HAP-1 (cell line): ENCODE data around the gene GTPBP3.
"Not testable (repeated sequence)": the region's sequence is repeated elsewhere in the genome, so short reads cannot be mapped to it uniquely, and the experiment has no call there.

Experiments used
- DNase-seq, 2 experiments: peaks; one replicate each; pipeline ENCODE4 v3.0.0-alpha.2; 2016 to 2020; ENCODE audit warnings: low spot score in 2 of 2
- H3K27me3 ChIP-seq: fragments of 250-450 bp; sonication (Bioruptor Pico); 2 replicates; pipeline ENCODE4 v1.5.1; 2020; ENCODE audit warnings: low read depth, mild to moderate bottlenecking, moderate library complexity
- H3K36me3 ChIP-seq: fragments of 250-450 bp; sonication (Bioruptor Pico); replicated peaks from 2 replicates; pipeline ENCODE4 v1.5.1; 2020; ENCODE audit warnings: mild to moderate bottlenecking
- H3K4me1 ChIP-seq: fragments of 250-450 bp; sonication (Bioruptor Pico); 2 replicates; pipeline ENCODE4 v1.5.1; 2020; ENCODE audit warnings: mild to moderate bottlenecking
- H3K4me3 ChIP-seq: fragments of 250-450 bp; sonication (Bioruptor Pico); 2 replicates; pipeline ENCODE4 v1.5.1; 2020; ENCODE audit warnings: mild to moderate bottlenecking, moderate library complexity
- H3K9me3 ChIP-seq: fragments of 250-450 bp; sonication (Bioruptor Pico); 2 replicates; pipeline ENCODE4 v1.5.1; 2020; ENCODE audit warnings: mild to moderate bottlenecking, moderate library complexity
- in situ Hi-C: fragments of 300-500 bp; cut with MboI; formaldehyde crosslinking; loops from 3 replicates; pipeline ENCODE4 v1.14.3; 2020; ENCODE audit warnings: low sequenced_read_pairs, inconsistent platforms, mixed read lengths

GTPBP3 gene, protein sequence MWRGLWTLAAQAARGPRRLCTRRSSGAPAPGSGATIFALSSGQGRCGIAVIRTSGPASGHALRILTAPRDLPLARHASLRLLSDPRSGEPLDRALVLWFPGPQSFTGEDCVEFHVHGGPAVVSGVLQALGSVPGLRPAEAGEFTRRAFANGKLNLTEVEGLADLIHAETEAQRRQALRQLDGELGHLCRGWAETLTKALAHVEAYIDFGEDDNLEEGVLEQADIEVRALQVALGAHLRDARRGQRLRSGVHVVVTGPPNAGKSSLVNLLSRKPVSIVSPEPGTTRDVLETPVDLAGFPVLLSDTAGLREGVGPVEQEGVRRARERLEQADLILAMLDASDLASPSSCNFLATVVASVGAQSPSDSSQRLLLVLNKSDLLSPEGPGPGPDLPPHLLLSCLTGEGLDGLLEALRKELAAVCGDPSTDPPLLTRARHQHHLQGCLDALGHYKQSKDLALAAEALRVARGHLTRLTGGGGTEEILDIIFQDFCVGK

DNA sequence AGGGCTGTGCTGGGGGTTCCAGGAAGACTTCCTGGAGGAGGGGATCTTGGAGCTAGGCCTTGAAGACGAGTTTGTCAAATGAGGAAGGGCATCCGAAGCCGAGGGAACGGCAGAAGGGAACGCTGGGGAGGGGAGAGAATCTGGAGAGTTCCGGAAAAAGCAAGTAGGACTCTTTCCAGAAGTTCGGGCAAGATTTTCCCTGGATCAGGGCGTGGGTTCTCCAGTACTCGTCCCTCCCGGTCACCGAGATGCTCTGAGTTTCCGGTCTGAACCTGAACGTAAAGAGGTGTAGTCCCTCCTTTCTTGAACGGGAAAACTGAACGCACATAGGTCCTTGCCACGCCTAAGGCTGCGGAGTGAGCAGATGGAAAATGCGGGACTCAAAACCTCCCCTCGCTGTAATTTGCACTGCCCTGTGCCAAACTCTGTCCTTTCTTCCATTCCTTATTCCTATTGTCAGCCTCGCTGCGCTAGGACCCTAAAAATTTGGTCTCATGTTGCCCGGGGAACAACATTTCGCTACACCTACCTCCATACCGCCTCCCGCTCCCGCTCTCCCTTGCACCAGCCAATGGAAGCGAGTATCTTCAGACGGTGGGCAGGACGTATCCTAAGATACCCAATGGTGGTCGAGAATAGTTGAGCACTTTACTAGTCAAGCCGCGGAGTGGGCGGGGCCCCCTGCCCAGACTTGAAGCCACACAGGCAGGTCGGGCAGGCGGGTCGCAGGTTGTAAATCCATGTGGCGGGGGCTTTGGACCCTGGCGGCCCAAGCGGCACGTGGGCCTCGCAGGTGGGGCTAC, at the start of gene GTPBP3:
TSS of gene GTPBP3 (plus strand) at position 682 of the 803 bp plus-strand sequence. CDS start at position 741, 59 bp downstream.
- in situ Hi-C loops: no loop called here
- DNase-seq: peak; percentile 99 to 100
- Histone ChIP-seq H3K36me3 (peaks cover 20% of the 10 kb centered on the region), H3K4me1 (peaks cover 16% of the 10 kb centered on the region), H3K9me3 (no peaks in the 10 kb centered on the region), H3K4me3 (peak within 1 kb of the TSS; percentile 74), H3K27me3 (no peaks in the 10 kb centered on the region)

DNA sequence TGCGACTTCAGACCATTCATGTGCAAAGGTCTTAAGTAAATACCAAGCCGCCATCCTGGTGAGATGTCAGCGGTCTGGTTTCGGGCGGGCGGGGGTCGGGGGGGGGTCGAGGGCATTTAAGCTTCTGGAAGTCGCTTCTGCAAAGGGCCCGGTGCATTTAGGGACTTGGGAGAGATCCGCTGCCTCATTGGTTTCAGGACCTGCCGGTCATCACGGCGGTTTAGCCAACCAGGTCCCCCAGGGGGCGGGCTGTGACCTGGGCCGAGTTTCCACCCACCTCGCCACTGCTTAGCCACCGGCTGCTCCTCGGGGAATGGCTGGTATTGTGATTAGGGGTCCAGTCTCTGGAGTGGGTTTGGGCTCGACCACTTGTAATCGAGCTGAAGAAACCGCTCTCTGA, 47.9 kb upstream of the GTPBP3 start:
- in situ Hi-C loops: no loop called here
- no peak overlapping the region for H3K4me3 ChIP-seq
- DNase-seq: peak; percentile 53 to 93

DNA sequence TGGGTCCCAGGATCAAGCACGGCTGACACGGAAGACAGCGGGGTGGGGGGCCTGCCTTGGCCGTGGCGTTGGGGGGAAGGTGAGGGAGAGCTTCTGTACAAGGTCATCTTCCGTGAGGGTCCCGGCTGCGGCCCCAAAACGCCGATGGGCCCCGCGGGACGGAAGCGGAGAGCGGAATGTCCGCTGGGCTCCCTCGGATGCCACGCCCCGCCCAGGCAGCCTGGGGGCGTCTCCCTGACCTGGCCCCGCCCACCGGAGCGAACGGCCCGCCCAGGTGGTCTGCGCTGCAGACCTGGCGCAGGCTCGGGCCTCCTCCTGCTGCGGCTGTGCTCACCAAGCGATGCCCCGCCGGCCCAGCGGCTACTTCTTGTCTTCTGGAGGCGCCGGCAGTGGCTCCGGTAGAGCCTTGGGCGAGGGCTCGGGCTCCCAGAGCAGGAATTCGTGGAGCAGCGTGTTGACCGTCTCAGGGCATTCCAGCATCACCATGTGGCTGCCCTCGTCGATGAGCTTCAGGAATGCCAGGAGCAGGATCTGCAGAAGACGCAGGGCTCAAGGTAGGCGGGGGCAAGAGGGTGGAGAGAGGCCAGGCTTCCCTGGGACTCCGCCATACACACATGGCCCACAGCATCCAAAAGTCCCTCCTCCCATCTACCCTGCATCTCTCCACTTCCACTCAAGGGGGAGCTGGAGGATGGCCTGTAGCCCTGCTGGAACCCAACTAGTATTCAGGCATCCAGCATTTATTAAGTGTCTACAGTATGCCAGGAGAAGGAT, 44.9 kb upstream of the GTPBP3 start:
- in situ Hi-C loops: no loop called here
- Histone ChIP-seq H3K27me3 (no peaks in the 10 kb centered on the region), H3K9me3 (no peaks in the 10 kb centered on the region), H3K4me3 (peak overlapping the region; percentile 43), H3K4me1 (peaks cover 8% of the 10 kb centered on the region), H3K36me3 (peaks cover 8% of the 10 kb centered on the region)
- DNase-seq: peak; percentile 86 to 92

More for the DNA sequence above, 47.9 kb upstream of the GTPBP3 start:
- H3K27me3 ChIP-seq: no peaks in the 10 kb centered on the region
- H3K4me1 ChIP-seq: peaks cover 8% of the 10 kb centered on the region
- peaks cover 25% of the 10 kb centered on the region for H3K36me3 ChIP-seq
- H3K9me3 ChIP-seq: no peaks in the 10 kb centered on the region

DNA sequence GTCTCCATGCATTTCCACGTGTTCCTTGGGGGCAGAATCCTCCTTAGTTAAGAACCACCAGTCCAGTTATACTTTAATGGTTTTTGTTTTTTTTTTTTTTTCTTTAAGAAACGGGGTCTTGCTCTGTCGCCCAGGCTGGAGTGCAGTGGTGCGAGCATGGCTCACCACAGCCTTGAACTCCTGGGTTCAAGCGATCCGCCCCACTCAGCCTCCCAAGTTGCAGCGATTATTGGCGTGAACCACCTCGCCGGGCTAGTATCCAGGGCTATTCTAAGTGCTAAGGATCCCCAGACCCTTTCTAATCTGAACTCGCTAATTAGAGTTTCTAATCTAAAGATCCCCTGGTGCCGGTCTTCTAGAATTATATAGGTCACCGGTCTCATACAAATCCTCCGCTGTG, 43.7 kb upstream of the GTPBP3 start:
- in situ Hi-C loops: no loop called here

DNA sequence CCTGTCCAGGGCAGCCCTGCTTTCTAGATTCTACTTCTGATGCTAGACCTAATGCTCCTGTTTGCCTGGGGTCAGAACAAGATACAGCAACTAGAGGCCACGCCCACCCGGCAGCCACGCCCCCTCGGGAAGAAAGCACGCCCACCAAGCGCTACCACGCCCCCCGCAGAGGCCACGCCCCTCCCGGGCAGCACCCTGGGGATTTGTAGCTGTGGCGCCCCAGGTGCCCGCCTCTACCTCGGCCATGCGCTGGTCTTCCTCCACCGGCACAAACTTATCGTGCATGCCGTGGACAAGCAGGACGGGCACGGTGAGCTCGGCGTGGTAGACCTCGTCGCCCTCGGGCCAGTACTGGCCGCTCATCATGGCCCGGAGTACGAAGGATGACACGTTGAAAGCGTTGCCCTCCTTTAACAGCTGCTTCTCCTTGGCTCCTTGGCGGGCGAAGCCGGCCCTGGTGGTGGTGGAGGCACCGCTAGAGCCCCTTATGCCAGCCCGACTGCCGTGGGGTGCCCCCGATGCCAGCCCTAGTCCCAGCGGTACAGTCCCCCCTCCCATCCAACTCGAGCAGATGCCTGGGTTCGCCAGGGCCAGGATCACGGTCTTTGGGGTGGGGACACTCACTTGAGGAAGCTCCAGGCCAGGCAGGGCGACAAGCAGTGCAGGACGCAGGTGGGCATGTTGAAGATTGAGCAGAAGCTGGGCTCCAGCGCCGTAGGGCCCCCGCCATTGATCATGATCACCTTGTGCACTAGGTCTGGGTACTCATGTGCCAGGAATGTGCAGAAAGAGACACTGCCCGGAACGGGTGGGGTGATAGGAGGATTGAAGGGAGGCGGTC, 43.1 kb upstream of the GTPBP3 start:
- peaks cover 8% of the 10 kb centered on the region for H3K4me1 ChIP-seq
- H3K9me3 ChIP-seq: peaks cover 4% of the 10 kb centered on the region; the same call in 1 of the 2 replicates
- H3K27me3 ChIP-seq: no peaks in the 10 kb centered on the region
- H3K36me3 ChIP-seq: peaks cover 12% of the 10 kb centered on the region
- DNase-seq: peak in 1 of 2 experiments; percentile 83
- H3K4me3 ChIP-seq: no peak overlapping the region
- in situ Hi-C loops: no loop called here

More for the DNA sequence above, 43.7 kb upstream of the GTPBP3 start:
- no peak for DNase-seq
- no peak overlapping the region for H3K4me3 ChIP-seq
- peaks cover 12% of the 10 kb centered on the region for H3K36me3 ChIP-seq
- H3K9me3 ChIP-seq: peaks cover 4% of the 10 kb centered on the region; the same call in 1 of the 2 replicates
- peaks cover 8% of the 10 kb centered on the region for H3K4me1 ChIP-seq
- H3K27me3 ChIP-seq: no peaks in the 10 kb centered on the region

DNA sequence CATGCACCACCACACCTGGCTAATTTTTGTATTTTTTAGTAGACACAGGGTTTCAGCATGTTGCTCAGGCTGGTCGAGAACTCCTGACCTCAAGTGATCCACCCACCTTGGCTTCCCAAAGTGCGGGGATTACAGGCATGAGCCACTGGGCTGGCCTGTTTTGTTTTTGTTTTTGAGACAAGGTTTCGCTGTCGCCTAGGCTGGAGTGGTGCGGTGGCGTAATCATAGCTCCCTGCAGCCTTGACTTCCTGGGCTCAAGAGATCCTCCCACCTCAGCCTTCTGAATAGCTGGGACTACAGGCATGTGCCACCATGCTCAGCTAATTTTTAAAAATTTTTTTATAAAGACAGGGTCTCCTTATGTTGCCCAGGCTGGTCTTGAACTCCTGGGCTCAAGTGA, 41.8 kb upstream of the GTPBP3 start:
- DNase-seq, H3K27me3 ChIP-seq, H3K9me3 ChIP-seq, H3K4me3 ChIP-seq, in situ Hi-C loops, H3K4me1 ChIP-seq: not testable (repeated sequence)
- H3K36me3 ChIP-seq: peaks cover 12% of the 10 kb centered on the region

DNA sequence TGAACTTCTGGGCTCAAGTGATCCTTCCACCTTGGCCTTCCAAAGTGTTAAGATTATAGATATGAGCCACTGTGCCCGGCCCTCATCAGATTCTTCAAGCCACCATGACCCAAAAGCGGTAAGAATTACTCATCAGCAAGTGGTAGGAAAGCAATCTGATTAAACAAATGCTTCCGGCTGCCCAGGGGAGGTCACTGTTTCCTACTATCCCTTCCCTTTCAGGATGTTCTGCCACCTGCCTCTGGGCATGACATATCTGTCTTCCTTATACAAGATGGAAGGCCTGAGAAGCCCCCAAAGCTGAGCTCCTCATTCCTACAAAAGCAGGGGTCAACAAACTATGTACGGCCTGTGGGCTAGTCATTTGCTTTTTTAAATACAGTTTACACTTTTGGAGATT, 41.1 kb upstream of the GTPBP3 start:
- no peaks in the 10 kb centered on the region for H3K27me3 ChIP-seq
- peaks cover 4% of the 10 kb centered on the region; the same call in 1 of the 2 replicates for H3K9me3 ChIP-seq
- in situ Hi-C loops: no loop called here
- no peak overlapping the region for H3K4me3 ChIP-seq
- peaks cover 8% of the 10 kb centered on the region for H3K4me1 ChIP-seq
- H3K36me3 ChIP-seq: peaks cover 12% of the 10 kb centered on the region
- no peak for DNase-seq

DNA sequence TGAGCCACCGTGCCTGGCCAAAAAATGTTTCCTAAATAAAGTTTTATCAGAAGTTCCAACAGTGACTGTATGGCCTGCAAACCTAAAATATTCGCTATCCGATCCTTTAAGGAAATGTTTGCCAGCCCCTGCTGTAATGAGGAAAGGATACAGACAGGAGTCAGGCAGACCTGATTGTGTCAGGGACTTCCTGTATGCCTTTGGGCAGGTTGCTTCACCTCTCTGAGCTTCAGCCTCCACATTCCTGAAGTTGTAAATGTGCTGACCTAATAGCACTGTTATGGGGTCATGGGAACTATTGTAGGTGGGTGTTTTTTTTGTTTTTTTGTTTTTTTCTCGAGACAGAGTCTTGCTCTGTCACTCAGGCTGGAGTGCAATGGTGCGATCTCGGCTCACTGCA, 40.4 kb upstream of the GTPBP3 start:
- peaks cover 12% of the 10 kb centered on the region for H3K36me3 ChIP-seq
- H3K4me1 ChIP-seq: peaks cover 6% of the 10 kb centered on the region
- peaks cover 4% of the 10 kb centered on the region; the same call in 1 of the 2 replicates for H3K9me3 ChIP-seq
- no peaks in the 10 kb centered on the region for H3K27me3 ChIP-seq
- in situ Hi-C loops: no loop called here
- DNase-seq: no peak
- no peak overlapping the region for H3K4me3 ChIP-seq

DNA sequence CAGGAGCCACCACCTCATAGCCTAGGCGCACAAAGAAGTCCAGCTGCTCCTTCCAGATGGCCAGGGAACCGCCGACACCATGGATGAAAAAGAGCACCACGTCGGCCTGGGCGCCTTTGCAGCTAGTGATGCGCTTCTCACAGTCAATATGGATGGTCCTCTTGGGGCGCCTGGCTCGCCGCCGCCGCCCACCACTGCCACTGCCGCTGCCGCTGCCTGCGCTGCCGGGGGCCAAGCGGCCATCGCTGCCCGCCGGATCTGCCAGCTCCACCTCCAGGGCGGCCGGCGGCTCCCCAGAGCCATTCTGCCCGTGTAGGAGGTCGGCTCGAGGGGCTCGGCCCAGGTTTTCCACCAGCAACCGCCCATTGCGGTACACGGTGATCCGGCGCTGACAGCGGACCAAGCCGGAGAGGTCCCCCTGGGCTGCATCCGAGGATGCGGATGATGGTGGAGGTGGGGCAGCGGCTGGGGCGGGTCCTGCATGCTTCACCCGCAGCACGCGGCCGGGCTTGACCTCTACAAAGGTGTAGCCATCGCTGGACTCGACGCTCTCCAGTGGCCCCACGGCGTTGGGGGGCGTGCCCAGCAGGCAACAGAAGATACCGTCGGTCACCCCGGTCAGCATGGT, 36.2 kb upstream of the GTPBP3 start:
- in situ Hi-C loops: no loop called here
- H3K36me3 ChIP-seq: peaks cover 4% of the 10 kb centered on the region
- H3K9me3 ChIP-seq: peaks cover 4% of the 10 kb centered on the region; the same call in 1 of the 2 replicates
- no peak overlapping the region for H3K4me3 ChIP-seq
- H3K27me3 ChIP-seq: no peaks in the 10 kb centered on the region
- no peak for DNase-seq
- peaks cover 4% of the 10 kb centered on the region; the same call in 1 of the 2 replicates for H3K4me1 ChIP-seq

DNA sequence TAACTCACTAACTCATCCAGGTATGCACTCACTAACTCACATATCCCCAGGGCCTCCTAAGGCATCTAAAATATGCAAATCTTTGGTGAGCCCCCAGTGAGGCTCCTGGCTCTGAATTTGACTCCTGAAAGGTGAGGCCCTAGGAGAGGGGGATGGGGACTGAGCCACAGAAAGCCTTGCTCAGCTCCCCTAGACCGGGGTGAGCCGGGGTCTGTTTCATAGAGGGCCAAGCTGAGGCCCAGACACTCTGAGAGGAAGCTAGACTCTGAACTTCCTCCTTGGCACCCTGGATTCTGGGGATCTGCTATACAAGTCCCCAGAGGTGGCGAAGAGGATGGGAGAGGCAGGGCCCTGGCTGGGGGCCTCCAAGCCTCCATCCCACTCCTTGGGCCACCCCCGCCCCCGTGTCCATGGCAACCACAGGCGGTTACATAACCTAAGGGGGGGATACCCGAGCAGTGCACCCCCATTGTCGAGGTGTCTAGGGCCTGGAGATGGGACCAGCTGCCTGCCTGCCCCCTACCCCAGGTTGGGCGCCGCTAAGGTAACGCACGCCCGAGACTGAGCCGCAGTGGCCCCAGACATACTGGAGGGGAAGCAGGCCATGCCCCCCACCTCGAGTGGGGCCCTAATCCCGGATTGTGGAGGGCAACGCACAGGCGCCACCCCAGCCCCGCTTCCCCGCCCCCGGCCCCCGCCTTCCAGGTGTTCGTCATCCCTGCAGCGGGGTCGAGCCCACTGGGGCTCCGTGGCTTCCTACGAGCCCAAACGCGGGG, 34.8 kb upstream of the GTPBP3 start:
- H3K4me3 ChIP-seq: peak overlapping the region; percentile 53
- in situ Hi-C loops: no loop called here
- peaks cover 4% of the 10 kb centered on the region; the same call in 1 of the 2 replicates for H3K36me3 ChIP-seq
- peaks cover 4% of the 10 kb centered on the region; the same call in 1 of the 2 replicates for H3K4me1 ChIP-seq
- no peak for DNase-seq
- H3K9me3 ChIP-seq: peaks cover 4% of the 10 kb centered on the region; the same call in 1 of the 2 replicates
- H3K27me3 ChIP-seq: no peaks in the 10 kb centered on the region

DNA sequence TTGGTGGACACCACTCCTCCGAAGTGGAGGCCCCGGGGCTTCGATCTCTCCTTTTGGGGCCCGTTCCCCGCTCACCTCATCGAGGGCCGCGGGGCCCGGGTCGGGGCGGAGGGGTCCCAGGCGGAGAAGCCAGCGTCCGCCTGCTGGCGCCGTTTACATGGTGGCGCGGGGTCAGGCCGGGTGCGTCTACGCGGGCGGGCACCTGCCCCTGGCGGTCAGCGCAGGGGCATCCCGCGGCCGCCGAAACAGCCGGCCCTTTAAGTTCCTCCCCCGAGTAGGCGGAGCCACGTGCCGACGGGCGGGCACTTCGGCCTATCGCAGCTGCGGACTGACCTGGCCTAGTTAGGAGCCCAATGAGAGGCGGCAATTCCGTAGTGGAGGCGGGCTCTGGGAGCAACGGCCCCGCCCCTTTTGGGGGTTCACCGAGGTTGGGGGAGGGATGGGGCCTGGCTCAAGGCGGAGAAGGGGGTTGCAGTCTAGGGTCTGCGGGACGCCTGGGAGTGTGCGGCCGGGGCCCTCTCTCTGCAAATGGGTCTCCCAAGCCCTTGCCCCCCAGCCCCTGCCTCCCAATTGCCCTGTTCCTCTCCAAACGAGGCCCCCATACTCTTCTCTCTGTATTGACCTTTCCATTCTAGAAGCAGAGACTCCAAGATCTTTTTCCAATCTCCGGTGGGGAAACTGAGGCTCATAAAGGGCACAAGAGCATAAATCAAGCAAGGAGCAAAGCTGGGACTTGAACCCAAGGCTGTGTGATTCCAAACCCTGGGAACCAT, 34.0 kb upstream of the GTPBP3 start, which contains the start of gene ABHD8:
TSS of gene ABHD8 (minus strand) at position 259 of the 773 bp plus-strand sequence. CDS start 1,809 bp downstream, outside the sequence.
- peak; percentile 84 to 97 for DNase-seq
- H3K4me3 ChIP-seq: peak within 1 kb of the TSS; percentile 53

More for the DNA sequence above, 34.0 kb upstream of the GTPBP3 start, which contains the start of gene ABHD8:
- Histone ChIP-seq H3K9me3 (peaks cover under 1% of the 10 kb centered on the region; the same call in 1 of the 2 replicates), H3K27me3 (no peaks in the 10 kb centered on the region), H3K36me3 (no peaks in the 10 kb centered on the region; the same call in 1 of the 2 replicates), H3K4me1 (peaks cover 4% of the 10 kb centered on the region; the same call in 1 of the 2 replicates)
- in situ Hi-C loops: no loop called here
